KG1 (cell line): ENCODE results near the gene LTF.

Experiments used
- DNase-seq: peaks from one replicate; lab custom pipeline; 2025; lab: John Stamatoyannopoulos, UW

The LTF gene

DNA sequence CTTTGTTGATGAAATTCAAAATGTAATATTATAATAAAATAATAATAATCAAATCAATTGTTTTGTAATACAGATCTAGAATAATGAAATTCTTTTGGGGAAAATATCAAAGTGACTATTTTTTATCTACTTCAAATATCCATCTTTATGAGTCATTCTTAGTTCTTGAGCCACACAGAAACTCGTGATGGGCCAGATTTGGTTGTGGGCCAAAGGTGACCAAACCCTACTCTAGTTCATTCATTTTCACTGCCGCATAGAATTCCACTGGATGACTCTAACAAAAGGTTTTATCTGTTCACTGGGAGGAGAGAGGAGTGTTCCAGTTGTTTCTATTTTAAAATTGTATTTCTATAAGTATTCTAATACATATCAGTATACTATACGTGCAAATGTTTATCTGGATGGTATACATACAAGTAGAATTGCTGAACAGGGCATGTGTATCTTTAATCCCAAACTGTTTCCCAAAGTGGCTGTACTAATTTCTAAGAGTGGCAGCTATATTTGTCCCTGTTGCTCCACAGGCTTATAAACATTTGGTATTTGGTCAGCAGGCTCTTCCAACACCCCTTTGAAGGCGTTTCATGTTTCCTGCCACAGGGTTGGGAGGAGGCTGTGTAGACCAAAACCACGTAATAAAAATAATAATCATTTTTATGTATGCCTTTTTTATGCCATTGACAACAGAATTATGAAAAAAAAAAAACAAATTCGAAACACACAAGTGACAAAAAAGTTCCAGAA, 25.8 kb upstream of the LTF start:
- DNase-seq, result no peak

DNA sequence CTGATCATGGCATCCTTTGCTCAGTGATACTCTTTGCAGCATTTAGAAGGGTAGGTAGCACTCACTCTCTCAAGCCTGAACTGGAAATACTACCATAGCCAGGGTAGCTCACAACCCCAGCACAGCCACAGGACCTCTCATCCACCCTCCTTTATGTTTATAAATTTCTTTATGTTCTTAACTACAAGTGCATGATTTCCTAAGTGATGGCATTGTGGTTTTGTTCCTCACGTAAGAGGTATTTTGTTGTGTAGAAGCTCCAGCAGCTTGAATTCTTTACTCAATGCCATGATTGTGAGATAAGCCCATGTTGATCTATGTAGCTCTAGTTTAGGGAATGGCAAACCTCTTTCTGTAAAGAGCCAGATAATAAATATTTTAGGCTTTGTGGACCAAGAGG, 25.2 kb upstream of the LTF start:
- DNase-seq, result no peak

DNA sequence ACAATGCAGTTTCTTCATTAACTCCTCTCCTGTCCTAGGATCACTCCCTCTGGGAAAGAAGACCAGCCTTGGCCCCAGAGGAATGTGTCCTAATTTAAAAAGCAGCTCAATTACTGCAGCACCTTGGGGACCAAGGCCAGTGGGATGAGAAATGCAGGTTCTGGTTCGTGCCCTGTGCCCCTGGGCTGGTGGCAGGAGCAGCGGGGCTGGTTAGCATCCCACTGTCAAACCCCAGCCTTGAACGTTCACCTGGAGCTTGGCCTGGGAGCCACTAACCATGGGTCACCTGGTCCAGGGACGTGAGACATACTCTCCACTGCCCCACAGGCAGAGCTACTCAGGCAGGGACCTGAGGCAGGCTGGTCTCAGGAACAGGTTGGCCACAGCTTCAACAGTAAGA, 24.7 kb upstream of the LTF start:
- no peak for DNase-seq

DNA sequence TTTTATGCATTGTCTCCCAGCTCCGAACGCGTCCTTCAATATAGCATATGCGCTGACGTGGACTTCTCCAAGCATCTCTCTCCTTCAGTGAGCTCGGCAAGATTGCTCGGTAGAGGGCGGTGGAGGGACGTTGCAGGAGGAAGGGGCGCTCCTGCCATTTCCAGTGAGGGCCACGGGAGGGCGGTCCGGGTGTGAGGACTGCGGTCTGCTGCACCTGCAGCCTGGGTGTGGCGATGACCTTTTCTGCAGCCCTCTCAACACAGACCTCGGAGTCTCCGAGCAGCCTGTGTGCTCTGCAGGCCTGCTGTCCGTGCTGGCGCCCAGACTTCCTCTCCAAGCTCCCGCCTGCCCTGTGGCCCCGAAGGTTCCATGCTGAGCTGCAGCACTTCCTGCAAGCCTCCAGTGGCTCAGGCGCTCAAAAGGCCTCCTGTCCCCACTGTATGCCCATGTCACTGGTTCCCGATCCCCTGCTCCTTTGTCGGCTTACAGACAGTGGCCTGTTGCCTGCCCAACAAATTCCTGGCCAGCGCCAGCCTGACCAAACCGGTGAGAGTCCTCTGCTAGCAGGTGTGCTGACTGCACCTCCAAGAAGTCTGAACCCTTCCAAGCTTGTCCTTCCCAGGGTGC, 24.1 kb upstream of the LTF start:
- peak; percentile 85 for DNase-seq

DNA sequence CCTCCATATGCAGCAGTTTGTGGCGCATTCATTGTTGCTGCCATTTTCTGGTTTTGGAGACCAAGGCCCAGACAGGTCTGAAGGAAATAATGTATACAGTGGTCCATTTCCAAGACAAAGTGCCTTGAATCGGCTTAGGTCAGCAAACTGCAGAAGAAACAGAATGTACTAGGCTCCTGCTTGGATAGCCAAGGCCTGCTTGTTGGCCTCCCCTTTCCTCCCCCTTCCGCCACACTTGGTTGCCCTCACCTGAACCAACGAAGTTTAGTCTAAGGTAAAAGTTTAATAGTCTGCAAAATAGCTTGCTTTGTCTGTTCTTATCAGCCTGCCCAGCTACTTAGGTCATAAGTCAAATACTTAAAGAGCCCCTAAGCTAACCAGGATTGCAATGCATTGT, 21.1 kb upstream of the LTF start:
- no peak for DNase-seq

DNA sequence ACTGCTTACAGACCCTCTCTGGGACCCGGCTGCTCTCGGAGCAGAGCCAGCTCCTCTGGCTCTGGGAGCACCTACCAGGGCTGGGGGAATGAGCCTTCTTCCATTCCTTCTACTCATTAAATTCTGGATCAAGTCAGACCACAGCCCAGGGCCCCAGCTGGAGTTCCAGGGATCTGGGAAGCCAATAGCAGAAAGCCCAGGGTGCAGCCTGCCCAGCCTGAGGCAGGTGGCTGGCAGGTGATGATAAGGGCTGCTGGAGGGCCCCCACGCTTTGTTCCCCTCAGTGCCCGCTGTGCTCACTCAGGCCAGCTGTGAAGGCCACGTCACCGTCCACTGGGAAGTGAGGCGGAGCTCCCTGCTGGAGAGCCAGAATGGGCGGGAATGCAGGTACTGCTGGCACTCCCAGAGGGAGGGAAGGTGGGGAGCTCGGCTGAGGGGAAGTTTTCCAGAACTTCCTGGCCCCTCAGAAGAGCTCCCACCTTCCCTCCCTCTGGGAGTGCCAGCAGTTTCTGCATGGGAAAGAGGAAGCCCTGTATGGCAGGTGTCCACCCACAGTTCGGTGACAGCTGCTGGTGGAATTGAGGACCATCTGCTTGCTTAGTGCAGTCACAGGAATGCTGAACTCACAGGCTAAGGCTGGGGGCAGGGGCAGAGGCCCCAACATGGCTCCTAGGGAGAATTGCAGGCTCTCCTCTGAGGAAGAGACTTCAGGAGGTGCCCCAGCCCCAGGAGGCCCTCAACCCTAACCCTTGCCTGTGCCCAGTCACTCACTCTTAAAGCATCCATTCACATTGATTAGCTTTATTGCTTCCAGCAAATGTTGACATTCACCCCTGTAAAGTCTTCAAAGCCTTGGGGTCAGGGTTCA, 20.4 kb upstream of the LTF start:
- DNase-seq, result no peak

DNA sequence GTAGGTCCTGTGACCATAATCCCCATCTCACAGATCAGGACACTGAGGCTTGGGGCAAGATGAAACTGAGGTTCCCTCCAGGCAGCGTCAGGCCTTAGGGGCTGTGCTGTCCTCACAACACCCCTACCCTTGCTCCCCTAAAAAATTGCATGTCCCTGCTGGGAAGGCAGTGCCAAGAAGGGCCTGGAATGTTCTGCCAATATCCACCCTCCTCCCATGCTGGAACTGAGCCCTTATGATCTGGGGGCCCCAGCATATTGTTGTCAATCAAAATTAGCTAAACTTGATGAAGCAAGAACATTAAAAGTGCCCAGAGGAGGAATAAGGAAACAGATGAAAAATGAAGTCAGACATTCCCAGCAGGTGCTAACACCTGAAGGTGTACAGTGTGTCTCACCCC, 19.7 kb upstream of the LTF start:
- DNase-seq, result no peak

DNA sequence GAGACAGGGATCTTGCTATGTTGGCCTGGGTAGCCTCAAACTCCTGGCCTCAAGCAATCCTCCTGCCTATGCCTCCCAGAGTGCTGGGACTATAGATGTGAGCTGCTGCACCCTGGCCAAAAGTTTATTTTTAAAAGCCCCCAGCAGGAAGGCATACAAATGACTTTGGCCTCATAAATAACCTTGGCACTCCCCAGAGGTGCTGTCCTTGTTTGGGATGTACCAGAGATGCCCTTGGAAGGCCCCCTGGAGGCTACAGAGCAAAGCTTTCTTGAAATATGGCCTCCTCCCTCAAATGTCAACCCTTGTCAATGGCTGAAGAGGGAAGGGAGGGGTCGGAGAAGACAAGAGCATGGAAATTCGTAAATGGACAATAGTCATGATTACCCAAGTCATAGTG, 19.1 kb upstream of the LTF start:
- no peak for DNase-seq

DNA sequence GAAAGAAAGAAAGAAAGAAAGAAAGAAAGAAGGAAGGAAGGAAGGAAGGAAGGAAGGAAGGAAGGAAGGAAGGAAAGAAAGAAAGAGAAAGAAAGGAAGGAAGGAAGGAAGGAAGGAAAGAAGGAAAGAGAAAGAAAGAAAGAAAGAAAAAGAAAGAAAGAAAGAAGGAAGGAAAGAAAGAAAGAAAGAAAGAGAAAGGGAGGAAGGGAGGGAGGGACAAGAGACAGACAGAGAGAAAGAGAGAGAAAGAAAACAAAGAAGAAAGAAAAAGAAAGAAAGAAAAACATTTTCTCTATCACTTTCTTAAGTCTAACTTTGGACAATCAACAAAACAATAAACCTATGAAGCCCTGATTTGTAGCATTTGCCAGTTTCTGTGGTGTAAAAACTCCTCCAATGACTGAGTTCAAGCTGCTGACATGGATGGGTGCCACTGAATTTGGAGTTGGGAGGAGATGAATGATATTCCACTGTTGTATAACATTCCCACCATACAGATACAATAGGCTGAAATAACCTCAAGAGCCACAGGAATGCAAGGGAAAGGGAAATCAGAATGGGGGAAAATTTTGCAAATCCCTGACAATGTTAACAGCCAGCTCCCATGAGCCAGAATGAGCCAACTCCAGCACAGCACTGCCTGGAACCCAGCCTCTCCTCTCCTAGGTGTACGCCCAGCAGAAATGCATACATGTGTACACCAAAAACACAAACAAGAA, 18.1 kb upstream of the LTF start:
- no peak for DNase-seq

DNA sequence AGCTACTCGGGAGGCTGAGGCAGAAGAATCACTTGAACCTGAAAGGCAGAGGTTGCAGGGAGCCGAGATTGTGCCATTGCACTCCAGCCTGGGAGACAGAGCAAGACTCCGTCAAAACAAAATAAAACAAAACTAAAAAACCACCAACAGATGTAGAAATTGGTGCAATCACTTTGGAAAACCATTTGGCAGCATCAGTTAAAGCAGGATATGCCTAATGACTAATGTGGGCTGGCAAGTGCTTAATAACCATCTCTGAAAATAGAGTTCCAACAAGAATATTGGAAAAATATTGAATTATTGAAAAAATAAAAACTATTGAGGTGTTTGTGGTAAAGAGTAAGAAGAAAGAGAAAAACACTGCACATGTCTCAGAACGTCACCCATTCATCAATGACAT, 16.9 kb upstream of the LTF start:
- DNase-seq, result no peak

DNA sequence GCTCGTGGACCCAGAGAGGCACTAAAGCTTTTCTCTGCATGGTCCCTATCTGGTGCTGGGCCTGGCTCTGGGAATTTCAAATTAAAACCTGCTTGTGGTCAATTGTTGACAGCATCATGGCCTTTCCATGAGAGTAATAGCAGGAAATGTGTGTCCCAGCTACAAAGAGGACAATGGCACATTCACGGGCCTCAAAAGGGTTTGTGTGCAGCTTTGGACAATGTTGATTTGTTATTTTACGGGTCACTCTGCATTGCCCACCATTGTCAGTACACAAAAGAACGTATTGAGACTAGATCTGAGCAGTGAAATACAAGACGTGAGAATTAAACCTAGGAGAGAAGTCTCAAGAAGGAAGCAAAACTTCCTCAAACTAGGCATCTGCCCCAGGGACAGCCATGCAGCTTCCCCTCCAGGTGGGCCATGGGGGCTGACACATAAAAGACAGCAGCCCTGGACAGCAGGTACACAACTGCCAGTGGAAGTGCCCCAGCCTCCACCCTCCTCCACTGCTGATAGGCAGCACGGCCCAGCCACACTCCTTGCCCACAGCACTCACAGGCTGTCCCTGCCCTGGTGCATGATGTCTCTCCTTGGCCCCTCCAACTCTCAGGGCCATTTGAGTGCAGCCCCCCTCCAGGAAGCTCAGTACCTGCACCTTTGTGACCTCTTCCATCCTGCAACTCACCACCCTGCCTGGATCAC, 15.9 kb upstream of the LTF start:
- DNase-seq, result no peak

DNA sequence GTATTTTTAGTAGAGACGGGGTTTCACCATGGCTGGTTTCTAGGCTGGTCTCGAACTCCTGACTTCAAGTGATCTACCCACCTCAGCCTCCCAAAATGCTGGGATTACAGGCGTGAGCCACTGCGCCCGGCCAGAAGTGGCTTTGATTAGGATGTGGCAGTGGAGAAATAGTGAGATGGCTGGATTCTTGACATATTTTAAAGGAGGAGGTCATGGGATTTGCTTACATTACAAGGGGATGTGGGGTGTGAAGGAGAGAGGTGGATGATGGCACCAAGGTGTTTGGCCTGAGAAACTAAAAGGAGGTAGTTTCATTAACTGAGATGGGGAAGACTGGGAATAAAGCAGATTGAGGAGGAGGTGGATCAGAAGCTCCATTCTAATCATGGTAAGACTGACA, 15.0 kb upstream of the LTF start:
- no peak for DNase-seq

DNA sequence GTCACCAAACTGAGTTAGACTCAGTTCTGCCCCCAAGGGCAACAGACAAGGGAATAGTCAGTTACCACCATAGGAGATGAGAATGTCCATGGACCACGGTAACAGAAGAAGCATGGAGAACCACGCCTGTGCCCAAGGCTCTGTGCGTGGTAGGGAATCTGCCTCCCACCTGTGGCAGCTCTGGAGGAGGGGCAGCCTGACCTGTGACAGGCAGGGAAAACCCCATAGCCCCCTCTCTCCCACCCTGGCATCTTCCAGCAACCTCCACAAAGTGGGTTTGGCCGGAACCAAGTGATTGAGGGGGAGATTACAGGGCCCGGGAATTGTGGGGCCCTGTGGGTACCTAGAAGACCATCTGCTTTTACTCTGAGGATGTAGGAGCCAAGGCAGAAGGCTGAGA, 14.3 kb upstream of the LTF start:
- no peak for DNase-seq

DNA sequence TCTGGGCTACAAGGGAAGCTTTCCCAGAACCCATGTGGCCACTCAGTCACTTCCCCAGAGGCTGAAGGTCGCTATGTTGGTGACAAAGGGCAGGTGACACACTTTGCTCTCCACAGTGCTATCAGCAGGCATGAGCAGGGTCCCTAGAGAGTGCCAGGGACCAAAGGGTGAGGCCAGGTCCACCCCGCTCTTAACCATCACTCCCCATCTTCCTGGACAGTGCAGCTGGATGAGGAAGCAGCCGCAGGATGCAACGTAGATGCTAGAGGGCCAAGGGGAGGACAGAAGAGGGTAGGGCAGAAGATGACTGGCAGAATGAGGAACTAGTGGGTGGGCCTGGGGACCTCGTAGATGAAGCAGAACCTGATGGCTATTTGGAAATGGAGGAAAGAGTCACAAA, 13.6 kb upstream of the LTF start:
- DNase-seq, result no peak

DNA sequence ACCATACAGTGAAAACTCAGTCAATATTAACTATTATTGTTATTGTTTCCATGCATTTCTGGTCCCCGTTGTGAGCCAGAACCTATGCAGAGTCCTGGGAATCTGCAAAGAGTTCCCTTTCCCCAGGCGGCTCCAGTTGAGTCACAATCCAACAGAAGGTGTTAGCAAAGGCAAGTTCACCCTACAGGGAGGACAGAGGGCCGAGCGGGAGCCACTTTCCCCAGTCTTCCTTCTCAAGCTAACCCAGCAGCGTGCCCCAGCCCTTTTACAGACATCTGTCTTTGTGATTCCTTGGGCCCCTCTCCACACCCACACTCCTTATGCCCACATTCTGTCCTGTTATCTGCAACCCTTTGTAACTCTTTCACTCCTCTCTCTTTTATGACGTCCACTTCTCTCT, 13.1 kb upstream of the LTF start:
- no peak for DNase-seq

DNA sequence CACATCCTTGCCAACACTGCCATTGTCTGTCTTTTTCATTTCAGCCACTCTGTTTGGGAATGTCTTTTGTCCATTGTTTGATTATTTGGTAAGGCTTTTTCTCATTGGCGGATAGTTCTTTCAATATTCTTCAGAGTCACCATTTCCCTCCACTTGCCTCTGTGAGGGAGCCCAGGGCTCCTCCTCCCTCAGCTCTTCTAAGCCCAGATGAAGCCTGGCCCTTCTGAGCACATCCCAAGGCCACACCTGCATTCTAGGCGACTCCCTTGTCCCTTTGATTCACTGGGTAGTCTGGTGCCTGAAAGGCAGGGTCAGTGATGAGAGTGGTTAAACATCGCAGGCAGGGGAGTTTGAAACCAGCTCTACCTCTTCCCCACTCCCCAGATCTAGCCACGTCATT, 12.4 kb upstream of the LTF start:
- no peak for DNase-seq

DNA sequence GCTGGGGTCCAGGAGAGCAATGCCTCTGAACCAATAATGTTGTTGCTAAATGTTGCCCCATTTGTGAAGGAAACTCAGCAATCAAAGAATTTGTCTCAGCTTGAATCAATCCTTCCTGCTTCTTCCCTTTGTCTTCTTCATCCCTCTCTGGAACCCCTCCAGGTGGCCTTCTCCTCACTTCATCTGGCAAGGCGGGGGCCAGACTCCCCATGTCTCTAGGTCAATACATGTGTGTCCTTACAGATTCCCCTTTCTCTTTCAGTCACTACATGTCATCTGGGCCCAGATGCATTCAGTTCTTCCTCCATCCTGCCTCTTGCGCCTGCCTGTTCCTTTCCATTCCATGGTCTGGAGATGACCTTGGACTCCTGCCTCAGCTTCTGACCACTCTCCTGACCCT, 8.0 kb upstream of the LTF start:
- no peak for DNase-seq

DNA sequence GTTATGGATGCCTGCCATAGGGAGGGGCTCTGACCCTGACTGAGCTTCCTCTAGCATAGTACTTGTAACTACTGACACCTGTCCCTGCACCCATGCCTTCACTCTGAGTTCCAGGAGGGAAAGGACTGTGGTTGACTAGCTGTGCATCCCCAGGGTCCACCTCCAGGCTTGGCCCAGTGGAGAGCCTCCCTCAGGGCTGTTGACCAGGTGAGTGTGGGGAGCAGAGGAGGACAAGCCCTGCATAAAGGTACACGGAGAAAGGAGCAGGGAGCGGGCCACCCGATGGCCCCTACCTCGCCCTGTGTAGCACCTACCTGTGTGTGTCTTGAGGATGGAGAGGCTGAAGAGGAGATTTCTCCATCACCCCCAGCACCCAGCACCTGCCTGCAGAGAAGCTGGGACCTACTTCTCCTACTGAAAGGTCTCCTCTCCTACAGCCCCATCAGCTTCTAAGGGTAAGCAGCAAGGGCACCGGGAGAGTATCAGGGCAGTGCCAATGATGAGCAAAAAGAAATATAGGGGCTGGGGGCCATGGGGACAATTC, 6.7 kb upstream of the LTF start:
- DNase-seq, result no peak

DNA sequence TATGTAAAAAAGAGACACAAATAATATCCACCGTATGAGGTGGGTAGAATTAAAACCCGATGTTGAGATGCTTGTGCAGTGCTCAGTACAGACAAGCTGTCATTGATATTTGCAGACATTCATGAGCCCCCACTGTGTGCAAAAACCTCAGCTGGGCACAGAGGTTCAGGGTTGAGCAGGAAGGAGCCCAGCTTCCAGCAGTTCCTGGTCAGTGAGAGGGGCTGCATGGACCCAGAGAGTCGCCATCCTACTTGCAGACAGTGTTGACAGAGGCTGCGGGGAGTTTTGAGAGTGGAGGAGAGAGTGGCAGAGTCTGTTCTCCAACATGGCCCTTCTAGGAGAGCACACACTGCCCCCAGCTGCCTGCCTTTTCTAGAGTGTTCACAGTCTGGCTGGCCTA, 6.1 kb upstream of the LTF start:
- DNase-seq, result no peak

DNA sequence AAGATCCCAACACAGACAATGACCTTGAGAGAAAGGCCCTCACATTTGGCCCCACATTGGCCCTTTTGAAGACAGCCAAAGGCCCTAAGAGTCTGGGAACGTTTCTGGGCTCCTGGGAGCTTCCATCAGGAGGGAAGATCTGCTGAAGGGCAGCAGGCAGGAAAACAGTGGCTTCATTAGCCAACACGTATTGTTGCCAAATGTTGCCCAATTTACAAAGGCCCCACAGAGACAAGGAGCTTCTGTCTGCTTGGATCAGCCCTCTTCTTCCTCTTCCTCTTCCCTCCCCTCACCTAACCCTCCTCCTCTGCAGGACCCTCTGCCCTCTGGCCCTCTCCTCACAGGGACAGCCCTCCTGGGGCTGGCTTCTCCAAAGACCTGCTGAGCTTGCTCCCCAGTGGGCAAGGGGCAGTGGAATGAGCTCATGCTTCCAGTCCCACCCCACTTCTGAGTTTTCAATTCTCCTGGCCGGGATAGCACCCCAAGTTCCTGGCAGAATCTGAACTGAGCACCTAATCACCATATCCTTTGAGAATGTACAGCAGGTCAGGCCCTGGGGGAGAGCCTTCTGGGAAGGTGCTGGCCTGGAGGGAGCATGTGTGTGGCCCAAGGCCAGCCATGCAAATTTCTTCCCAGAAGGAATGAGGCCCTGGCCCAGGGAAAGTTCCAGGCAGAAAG, 5.1 kb upstream of the LTF start:
- DNase-seq, result no peak
